Measurements from ENCODE around the gene FAM83B.
"Not testable (repeated sequence)": the region's sequence is repeated elsewhere in the genome, so short reads cannot be mapped to it uniquely, and the experiment has no call there.

Gene FAM83B

GRCh38 chr6:54900666-54901065 lies 54.1 kb downstream of the FAM83B start:
- DNase-seq = no peak

DNA sequence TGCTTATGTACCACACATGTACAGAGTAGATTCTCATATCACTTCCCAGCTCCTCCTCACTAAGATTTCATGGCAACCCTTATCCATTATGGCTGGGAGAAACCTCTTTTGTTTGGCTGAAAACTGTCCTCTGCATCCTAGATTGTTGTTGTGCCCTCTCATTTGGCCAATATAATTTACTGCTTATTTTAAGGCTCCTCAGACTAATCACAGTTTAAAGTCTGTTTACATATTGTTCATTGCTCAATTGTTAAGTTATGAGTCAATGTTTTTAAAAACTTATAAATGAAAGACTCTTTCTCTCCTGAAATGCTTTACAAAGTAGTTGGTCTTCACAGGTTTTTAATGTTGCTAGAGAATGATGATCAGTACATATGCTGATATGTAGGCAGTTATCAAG lies 57.3 kb downstream of the FAM83B start:
- no peak for DNase-seq

GRCh38 chr6:54907355-54907754 lies 60.8 kb downstream of the FAM83B start:
- no peak for DNase-seq

DNA sequence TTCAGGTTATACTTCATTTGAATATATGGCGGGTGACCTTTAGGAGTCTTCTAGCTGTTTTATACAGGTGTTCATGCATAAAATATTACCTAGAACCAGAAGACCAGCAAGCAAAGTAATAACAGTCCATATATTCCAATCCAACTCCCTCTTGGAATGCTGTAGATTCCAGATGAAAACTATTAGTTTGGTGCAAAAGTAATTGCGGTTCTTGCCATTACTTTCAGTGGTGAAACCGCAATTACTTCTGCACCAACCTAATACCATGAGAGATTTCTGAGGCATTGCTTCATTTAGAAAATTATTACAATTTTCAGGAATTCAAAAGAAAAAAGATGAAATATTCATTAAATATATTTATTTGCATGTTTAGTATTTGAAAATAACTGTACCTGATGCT lies 62.6 kb downstream of the FAM83B start:
- DNase-seq = no peak

GRCh38 chr6:54910431-54910884 lies 63.9 kb downstream of the FAM83B start:
- DNase-seq = no peak

- DNase-seq = no peak
Observed at GRCh38 chr6:54910921-54911320, 64.3 kb downstream of the FAM83B start.

DNA sequence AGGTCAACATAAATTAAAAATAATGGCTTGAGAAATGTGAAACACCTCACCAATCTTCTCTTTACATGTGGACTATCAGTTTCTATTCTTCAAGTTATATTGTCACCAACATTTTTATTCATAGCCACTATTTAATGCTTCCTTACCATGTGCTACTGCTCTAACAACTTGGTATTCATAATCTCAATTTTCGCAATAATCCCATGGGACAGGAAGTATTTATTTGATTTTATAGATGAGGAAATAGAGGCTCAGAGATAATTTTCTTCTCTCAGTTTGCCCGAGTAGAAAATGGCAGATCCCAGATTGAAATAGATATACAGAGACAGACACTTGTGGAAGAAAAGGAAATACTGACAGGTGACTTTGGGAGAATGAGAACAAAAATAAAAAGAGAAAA lies 66.6 kb downstream of the FAM83B start:
- no peak for DNase-seq

DNA sequence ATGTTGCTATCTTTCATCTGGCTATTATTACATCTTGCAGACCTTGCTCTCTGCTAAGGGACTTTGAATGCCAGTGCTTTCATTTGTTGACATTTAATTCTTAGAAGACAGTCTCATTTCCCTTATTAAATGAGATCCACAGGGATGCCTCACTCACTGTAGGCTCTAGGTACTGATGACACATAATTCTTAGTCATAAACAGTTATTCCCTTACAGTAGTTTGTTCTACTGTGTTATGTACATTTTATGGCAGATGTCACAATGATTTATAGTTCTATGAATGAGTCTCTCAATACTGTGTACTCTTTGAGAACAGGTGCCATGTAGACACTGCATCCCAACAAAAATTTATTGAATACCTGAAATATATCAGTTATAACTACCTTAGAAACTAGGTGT lies 70.3 kb downstream of the FAM83B start:
- DNase-seq = no peak

DNA sequence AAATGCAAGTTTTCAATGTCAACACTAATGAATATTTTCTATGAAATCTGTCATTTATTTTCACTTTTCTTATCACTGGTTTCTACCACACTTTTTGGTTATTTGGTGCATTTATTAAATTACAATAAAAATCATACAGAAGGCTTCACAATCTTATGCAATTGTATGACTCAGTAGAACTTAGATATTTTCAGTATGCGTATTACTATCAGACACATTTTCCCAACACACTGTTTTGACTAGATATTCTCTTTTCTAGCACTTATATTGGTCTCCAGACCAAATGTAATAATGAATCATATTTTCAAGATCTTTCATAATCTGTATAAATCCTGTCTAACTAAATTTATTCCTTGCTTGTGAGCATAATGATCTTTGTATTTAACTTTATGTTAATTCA lies 74.1 kb downstream of the FAM83B start:
- DNase-seq = no peak

GRCh38 chr6:54921891-54922290 lies 75.3 kb downstream of the FAM83B start:
- DNase-seq = no peak

DNA sequence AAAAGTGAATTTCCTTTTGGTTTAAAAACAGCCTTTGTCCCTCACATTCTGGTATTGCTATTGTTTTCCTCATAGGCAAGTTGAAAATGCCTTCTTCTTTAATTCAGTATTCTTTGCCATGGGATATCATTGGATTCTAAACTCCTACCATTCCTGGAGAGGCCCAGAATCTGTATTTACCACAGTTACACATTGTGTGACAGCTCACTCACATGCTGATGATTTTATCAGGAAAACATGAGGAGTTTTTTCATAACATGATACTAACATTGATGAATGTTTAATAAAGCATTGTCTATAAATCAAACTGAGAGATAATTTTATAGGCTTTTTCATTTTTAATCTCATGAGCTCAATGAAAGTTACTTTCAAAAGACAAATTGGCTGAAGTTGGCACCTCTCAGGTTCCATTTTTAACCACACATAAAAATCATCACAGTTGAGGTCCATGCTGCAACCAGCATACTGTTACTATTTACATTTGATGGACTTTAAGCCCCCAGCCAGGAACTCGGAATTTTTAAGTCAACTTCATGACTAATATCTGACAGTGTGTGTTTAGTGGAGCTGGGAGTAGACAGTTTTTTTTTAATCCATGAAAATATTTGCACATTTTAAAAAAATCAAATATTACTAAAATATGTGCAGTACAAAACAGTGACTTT lies 82.8 kb downstream of the FAM83B start:
- DNase-seq = no peak

DNA sequence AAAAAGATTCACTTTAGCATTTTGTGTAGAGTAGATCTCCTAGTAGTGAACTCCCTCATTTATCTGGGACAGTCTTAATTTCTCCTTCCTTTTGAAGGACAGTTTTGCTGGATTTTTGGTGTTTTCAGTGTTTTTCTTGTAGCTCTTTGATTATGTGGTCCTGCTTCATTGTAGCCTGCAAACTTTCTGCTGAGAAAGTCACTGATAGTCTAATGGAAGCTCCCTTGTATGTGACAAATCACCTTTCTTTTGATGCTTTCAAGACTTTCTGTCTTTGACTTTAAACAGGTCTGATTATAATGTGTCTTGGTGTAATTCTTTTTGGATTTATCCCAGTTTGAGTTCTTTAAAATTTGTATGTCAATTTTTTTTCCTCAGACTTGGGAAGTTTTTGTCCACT lies 86.1 kb downstream of the FAM83B start:
- DNase-seq = no peak

DNA sequence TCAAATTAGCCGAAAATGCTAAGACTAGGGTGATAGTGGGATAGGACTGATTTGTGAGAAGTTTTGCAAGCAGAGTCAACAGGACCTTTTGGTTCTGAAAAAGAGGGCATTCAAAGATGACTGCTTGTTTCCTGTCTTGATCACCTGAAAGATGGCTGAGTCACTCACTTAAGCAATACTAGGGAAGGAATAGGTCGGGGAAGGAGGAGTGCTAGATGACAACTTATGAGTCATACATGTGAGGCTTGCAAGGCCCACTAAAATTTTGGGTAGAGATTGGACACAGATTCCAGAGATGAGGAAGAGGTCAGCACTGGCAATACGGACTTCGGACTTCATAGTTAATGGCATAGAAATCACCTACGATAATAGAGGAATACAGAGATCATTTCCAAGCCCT lies 89.2 kb downstream of the FAM83B start:
- DNase-seq = no peak

GRCh38 chr6:54937371-54937770 lies 90.8 kb downstream of the FAM83B start:
- DNase-seq = no peak

GRCh38 chr6:54957698-54958097 lies 111.1 kb downstream of the FAM83B start:
- no peak for DNase-seq

DNA sequence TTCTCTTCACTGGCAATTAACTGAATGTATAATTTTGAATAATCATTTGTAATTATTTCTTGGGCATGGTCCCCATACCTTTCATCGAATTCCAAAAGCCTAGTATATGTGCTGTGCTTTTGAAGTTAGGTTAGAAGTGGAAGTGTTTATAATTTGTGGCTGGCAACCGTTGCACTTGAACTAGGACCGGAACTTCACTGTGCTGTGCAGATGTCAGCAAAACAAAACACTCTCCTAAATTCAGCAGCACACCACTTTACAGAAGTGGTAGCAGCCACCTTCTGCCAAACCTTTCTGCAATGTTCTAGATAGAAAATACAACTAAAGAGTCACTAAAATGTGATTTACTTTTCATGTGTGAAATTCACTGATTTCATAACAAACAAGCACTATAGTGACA lies 111.9 kb downstream of the FAM83B start:
- no peak for DNase-seq

DNA sequence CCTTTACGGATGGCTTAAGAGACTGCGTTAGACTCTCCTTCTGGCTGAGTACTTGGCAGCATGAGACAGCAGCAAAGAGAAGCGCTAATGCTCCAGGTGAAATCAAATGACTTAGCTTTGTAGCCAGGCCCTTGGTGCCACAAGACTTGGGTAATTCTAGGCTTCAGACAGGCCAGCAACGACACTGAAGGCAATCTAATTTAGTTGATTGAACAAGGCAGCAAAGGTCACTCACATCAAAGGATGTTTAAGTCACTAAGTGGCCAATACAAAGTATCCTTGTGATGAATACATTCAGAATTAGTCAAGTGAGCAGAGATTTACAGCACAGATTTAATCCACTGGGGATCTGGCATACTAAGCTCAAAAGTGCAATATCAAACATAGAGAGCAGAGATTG lies 113.2 kb downstream of the FAM83B start:
- DNase-seq = no peak

GRCh38 chr6:54961372-54961771 lies 114.8 kb downstream of the FAM83B start:
- DNase-seq = not testable (repeated sequence)

DNA sequence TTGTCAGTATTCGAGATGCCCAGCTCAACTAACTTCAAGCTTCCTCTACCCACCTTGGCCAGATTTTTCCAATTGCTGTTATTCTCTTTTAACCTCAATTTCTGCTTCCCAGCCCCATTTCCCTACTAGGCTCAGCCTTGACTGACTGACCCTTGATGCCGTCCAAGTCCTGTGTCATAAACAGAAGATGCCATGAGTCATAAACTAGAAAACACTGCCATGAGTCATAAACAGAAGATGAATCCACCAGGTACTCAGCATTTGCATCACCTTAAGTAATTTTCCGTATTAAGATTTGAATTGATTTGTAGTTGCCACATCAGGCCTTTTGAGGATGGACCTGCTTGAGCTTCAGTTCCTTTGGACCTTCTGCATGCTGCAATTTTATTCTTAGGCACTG lies 123.8 kb downstream of the FAM83B start:
- no peak for DNase-seq

GRCh38 chr6:54971825-54972224 lies 125.3 kb downstream of the FAM83B start:
- no peak for DNase-seq

DNA sequence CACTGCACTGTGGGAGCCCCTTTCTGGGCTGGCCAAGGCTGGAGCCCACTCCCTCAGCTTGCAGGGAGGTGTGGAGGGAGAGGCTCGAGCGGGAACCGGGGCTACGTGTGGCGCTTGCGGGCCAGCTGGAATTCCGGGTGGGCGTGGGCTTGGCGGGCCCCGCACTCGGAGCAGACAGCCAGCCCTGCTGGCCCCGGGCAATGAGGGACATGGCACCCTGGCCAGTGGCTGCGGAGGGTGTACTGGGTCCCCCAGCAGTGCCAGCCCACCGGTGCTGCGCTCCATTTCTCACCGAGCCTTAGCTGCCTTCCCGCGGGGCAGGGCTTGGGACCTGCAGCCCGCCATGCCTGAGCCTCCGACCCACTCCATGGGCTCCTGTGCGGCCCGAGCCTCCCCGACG lies 132.6 kb downstream of the FAM83B start:
- not testable (repeated sequence) for DNase-seq

- no peak for DNase-seq
Observed at GRCh38 chr6:54980511-54981275, 134.1 kb downstream of the FAM83B start.

DNA sequence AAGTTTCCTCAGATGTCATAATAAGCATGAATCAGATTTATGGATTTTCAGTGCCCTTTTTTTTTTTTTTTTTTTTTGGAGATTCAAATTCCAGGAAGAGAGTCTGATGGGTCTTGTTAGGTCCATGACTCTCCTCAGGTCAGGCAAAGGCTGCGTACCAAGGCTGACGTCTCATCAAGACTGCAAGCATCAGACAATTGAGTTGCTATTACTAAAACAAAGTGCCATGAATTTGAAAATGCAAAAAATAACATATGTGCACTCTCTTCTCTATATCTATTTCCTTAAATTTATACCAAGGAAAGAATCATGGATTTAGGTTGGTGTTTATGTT lies 134.7 kb downstream of the FAM83B start:
- no peak for DNase-seq

DNA sequence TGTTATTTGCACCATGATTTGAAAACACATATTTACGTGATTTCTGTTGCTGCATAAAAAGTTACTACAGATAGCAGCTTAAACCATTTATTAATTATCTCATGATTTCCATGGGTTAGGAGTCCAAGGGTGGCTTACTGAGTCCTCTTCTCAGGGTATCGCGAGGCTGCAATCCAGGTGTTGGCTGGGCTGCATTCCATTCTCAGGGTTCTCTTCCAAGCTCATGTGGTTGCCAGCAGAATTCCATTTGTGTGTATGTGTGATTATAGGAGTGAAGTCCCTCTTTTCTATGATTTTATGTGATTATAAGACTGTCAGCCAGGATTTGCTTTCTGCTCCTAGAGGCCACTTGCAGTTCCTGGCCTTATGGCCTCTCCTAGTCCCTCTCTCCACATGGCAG lies 135.1 kb downstream of the FAM83B start:
- no peak for DNase-seq
